Neural cell (in vitro differentiated cells): Measurements from ENCODE around the gene MAP3K7CL. TPM values are rescaled to one million over a fixed set of nuclear protein-coding genes. Genes with fewer than 3 reads are reported as not detected.

Experiments used
- H2AFZ ChIP-seq: fragments of 200-600, 300-800 bp; sonication (generic), shearing (Covaris generic); 2 replicates; pipeline ENCODE4 v1.6.0; 2014; ENCODE audit warnings: low read depth, mild to moderate bottlenecking, antibody characterized with exemption, low read length, moderate library complexity
- H3F3A ChIP-seq: fragments of 200-600 bp; shearing (Covaris generic); 2 replicates; pipeline ENCODE4 v1.6.1; 2016; ENCODE audit warnings: mild to moderate bottlenecking, moderate library complexity, mixed read lengths, antibody characterized with exemption, low read length; ENCODE audit not compliant: insufficient read depth, poor library complexity, severe bottlenecking
- H3K27ac ChIP-seq: fragments of 200-600, 300-800 bp; sonication (generic), shearing (Covaris generic); 2 replicates; pipeline ENCODE4 v1.5.1; 2014; ENCODE audit warnings: mild to moderate bottlenecking, low read length, moderate library complexity
- H3K27me3 ChIP-seq: fragments of 300-800, 200-600 bp; sonication (generic), shearing (Covaris generic); 2 replicates; pipeline ENCODE4 v1.6.0; 2014; ENCODE audit warnings: mild to moderate bottlenecking, low read depth, low read length, moderate library complexity; ENCODE audit not compliant: insufficient read depth
- H3K36me3 ChIP-seq: fragments of 300-800, 200-600 bp; sonication (generic), shearing (Covaris generic); 2 replicates; pipeline ENCODE4 v1.5.1; 2014; ENCODE audit warnings: mild to moderate bottlenecking, antibody characterized with exemption, low read length, moderate library complexity; ENCODE audit not compliant: insufficient read depth
- H3K4me2 ChIP-seq: fragments of 300-800, 200-600 bp; sonication (generic), shearing (Covaris generic); 2 replicates; pipeline ENCODE4 v1.6.0; 2014; ENCODE audit warnings: mild to moderate bottlenecking, low read length
- H3K4me3 ChIP-seq: fragments of 300-800, 200-600 bp; sonication (generic), shearing (Covaris generic); 2 replicates; pipeline ENCODE4 v1.5.1; 2014; ENCODE audit warnings: mild to moderate bottlenecking, low read length, moderate library complexity
- H3K79me2 ChIP-seq: fragments of 200-600 bp; shearing (Covaris generic); replicated peaks from 2 replicates; pipeline ENCODE4 v1.6.0; 2014; ENCODE audit warnings: mild to moderate bottlenecking, low read length, moderate library complexity; ENCODE audit not compliant: insufficient read depth
- H3K9ac ChIP-seq: fragments of 300-800, 200-600 bp; sonication (generic), shearing (Covaris generic); 2 replicates; pipeline ENCODE4 v1.6.1; 2016; ENCODE audit warnings: mild to moderate bottlenecking, low read length, mixed read lengths
- H3K9me2 ChIP-seq: fragments of 200-600 bp; shearing (Covaris generic); 2 replicates; pipeline ENCODE4 v1.6.1; 2016; ENCODE audit warnings: mild to moderate bottlenecking, low read length, mixed read lengths; ENCODE audit not compliant: insufficient read depth
- H3K9me3 ChIP-seq: fragments of 200-600, 300-800 bp; sonication (generic), shearing (Covaris generic); 2 replicates; pipeline ENCODE4 v1.6.1; 2016; ENCODE audit warnings: mild to moderate bottlenecking, mixed run types, low read length, moderate library complexity, mixed read lengths
- H4K20me1 ChIP-seq: fragments of 200-600 bp; shearing (Covaris generic); 2 replicates; pipeline ENCODE4 v1.6.1; 2016; ENCODE audit warnings: mild to moderate bottlenecking, mixed run types; ENCODE audit not compliant: insufficient read depth
- EP300 ChIP-seq: fragments of 450-650 bp; conservative IDR thresholded peaks from 2 replicates; pipeline ENCODE4 v1.6.1; 2014; ENCODE audit warnings: antibody characterized with exemption, mild to moderate bottlenecking, moderate library complexity; ENCODE audit not compliant: poor library complexity, severe bottlenecking
- EZH2 ChIP-seq: fragments of 200-600, 300-800 bp; shearing (Covaris generic), sonication (generic); IDR thresholded peaks from 2 replicates; pipeline ENCODE4 v1.6.1; 2014; ENCODE audit warnings: antibody characterized with exemption, low read length, borderline replicate concordance, mild to moderate bottlenecking; ENCODE audit not compliant: insufficient read depth, poor library complexity, severe bottlenecking
- MXI1 ChIP-seq: fragments of 450-650 bp; conservative IDR thresholded peaks from 2 replicates; pipeline ENCODE4 v1.6.1; 2014; ENCODE audit warnings: antibody characterized with exemption, mild to moderate bottlenecking; ENCODE audit not compliant: poor library complexity, severe bottlenecking
- POLR2AphosphoS5 ChIP-seq: IDR thresholded peaks from 2 replicates; pipeline ENCODE4 v1.6.1; 2012
- RAD21 ChIP-seq: fragments of 450-650 bp; conservative IDR thresholded peaks from 2 replicates; pipeline ENCODE4 v1.6.1; 2014; ENCODE audit warnings: antibody characterized with exemption, mild to moderate bottlenecking, moderate library complexity
- SMC3 ChIP-seq: fragments of 450-650 bp; conservative IDR thresholded peaks from 2 replicates; pipeline ENCODE4 v1.6.1; 2014; ENCODE audit warnings: antibody characterized with exemption, mild to moderate bottlenecking, moderate library complexity; ENCODE audit not compliant: poor library complexity
- TAF1 ChIP-seq: IDR thresholded peaks from 2 replicates; pipeline ENCODE4 v1.6.1; 2012; ENCODE audit warnings: low read depth
- polyA plus RNA-seq: library from polyadenylated mRNA; depleted of rRNA; stranded (reverse); fragments of >200 nt; gene quantifications from 2 replicates; pipeline ENCODE4 v1.2.3, GENCODE V29; 2014
- TF ChIP-seq, protein P1 (sequence below): IDR thresholded peaks from 2 replicates; pipeline ENCODE4 v1.6.1; 2012; ENCODE audit warnings: borderline replicate concordance
- TF ChIP-seq, protein P2 (sequence below): fragments of 450-650 bp; IDR thresholded peaks from 2 replicates; pipeline ENCODE4 v1.5.1; 2014; ENCODE audit warnings: antibody characterized with exemption, mild to moderate bottlenecking, moderate library complexity; ENCODE audit not compliant: poor library complexity, severe bottlenecking

MAP3K7CL gene
- polyA plus RNA-seq, 1 donor from 2014 or later = not detected

DNA sequence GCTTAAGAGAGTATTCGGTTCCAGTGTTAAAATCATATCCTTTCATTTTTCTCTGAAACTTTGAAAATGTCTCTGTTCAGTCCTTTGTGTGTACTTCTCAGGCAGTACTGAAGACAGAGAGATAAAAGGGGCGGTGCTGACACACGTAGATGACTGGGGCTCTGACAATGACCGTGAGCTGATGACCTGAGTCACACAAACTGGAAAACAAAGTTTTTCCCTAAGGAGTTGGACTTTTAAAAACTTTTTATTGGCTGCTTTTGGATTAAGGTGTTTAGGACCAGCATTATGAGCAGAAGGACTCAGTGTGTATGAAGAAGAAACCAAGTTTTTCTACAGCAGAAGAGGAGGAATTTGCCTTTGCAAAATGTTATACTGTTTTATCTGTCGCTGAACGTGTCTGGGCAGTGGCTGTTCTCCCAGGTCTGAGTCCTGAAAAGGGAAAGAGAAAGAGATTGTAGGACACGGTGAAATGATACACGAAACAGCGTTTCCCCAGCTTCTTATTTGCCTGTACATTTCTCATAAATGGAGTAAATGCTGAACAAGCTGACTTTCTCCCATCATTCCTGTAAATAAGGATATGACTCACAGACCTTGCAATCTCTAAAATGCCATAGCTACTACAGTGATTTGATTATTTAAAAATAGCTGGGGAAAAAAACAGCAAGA, 51.5 kb downstream of the MAP3K7CL start:
- H3K9ac ChIP-seq = no peak overlapping the region

DNA sequence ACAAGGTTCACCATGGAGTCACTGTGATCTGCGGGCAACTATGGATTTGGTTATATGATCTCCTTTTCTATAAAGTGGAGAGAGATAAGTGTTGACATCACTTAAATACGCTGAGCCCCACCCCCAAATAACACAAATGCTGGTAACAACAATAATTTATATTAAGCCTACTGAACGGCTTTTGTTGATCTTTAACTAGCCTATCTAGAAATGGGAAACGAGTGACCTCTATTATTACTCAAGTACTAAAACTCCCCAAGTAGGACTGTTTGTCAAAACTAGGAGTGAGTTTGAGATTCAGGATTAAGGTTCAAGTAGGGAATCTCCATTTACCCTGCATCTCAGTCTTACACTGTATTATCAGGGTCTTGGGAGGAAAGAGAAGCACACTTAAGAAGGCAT, 52.2 kb downstream of the MAP3K7CL start:
- H3K27ac ChIP-seq = no peak overlapping the region
- no peak overlapping the region for H3K9ac ChIP-seq
- H3K4me2 ChIP-seq = no peak overlapping the region

More for the DNA sequence above, 51.5 kb downstream of the MAP3K7CL start:
- Histone ChIP-seq H3K36me3 (no peaks in the 10 kb centered on the region), H3K27ac (no peak overlapping the region), H4K20me1 (no peaks in the 10 kb centered on the region), H3K79me2 (no peaks in the 10 kb centered on the region), H3K4me2 (no peak overlapping the region), H3K9me2 (no peaks in the 10 kb centered on the region), H3F3A (no peaks in the 10 kb centered on the region), H3K27me3 (no peaks in the 10 kb centered on the region), H3K4me3 (no peak overlapping the region), H3K9me3 (no peaks in the 10 kb centered on the region), H2AFZ (no peak overlapping the region)
- no peak for TF ChIP-seq MXI1
- TF ChIP-seq EZH2 = no peak
- no peak for TF ChIP-seq POLR2AphosphoS5
- TF ChIP-seq RAD21 = no peak
- TF ChIP-seq, protein P1, sequence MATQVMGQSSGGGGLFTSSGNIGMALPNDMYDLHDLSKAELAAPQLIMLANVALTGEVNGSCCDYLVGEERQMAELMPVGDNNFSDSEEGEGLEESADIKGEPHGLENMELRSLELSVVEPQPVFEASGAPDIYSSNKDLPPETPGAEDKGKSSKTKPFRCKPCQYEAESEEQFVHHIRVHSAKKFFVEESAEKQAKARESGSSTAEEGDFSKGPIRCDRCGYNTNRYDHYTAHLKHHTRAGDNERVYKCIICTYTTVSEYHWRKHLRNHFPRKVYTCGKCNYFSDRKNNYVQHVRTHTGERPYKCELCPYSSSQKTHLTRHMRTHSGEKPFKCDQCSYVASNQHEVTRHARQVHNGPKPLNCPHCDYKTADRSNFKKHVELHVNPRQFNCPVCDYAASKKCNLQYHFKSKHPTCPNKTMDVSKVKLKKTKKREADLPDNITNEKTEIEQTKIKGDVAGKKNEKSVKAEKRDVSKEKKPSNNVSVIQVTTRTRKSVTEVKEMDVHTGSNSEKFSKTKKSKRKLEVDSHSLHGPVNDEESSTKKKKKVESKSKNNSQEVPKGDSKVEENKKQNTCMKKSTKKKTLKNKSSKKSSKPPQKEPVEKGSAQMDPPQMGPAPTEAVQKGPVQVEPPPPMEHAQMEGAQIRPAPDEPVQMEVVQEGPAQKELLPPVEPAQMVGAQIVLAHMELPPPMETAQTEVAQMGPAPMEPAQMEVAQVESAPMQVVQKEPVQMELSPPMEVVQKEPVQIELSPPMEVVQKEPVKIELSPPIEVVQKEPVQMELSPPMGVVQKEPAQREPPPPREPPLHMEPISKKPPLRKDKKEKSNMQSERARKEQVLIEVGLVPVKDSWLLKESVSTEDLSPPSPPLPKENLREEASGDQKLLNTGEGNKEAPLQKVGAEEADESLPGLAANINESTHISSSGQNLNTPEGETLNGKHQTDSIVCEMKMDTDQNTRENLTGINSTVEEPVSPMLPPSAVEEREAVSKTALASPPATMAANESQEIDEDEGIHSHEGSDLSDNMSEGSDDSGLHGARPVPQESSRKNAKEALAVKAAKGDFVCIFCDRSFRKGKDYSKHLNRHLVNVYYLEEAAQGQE = no peak
- no peak for TF ChIP-seq TAF1
- TF ChIP-seq EP300 = no peak
- no peak for TF ChIP-seq SMC3
- TF ChIP-seq, protein P2, sequence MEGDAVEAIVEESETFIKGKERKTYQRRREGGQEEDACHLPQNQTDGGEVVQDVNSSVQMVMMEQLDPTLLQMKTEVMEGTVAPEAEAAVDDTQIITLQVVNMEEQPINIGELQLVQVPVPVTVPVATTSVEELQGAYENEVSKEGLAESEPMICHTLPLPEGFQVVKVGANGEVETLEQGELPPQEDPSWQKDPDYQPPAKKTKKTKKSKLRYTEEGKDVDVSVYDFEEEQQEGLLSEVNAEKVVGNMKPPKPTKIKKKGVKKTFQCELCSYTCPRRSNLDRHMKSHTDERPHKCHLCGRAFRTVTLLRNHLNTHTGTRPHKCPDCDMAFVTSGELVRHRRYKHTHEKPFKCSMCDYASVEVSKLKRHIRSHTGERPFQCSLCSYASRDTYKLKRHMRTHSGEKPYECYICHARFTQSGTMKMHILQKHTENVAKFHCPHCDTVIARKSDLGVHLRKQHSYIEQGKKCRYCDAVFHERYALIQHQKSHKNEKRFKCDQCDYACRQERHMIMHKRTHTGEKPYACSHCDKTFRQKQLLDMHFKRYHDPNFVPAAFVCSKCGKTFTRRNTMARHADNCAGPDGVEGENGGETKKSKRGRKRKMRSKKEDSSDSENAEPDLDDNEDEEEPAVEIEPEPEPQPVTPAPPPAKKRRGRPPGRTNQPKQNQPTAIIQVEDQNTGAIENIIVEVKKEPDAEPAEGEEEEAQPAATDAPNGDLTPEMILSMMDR = no peak

More for the DNA sequence above, 52.2 kb downstream of the MAP3K7CL start:
- Histone ChIP-seq H3K36me3 (no peaks in the 10 kb centered on the region), H3K27me3 (no peaks in the 10 kb centered on the region), H3K9me2 (no peaks in the 10 kb centered on the region), H4K20me1 (no peaks in the 10 kb centered on the region), H2AFZ (no peak overlapping the region), H3K4me3 (no peak overlapping the region), H3K79me2 (no peaks in the 10 kb centered on the region), H3K9me3 (no peaks in the 10 kb centered on the region), H3F3A (no peaks in the 10 kb centered on the region)
- TF ChIP-seq RAD21 = no peak
- no peak for TF ChIP-seq MXI1
- TF ChIP-seq, protein P1 = no peak
- no peak for TF ChIP-seq EP300
- no peak for TF ChIP-seq EZH2
- no peak for TF ChIP-seq TAF1
